ENCODE results near the gene VPS35L. TPM values are rescaled to one million over a fixed set of nuclear protein-coding genes. Genes with fewer than 3 reads are reported as not detected.

The VPS35L gene
- total RNA-seq, 4 donors from 2014 or later = 41.4 to 68.1 (median 61.1) TPM

DNA sequence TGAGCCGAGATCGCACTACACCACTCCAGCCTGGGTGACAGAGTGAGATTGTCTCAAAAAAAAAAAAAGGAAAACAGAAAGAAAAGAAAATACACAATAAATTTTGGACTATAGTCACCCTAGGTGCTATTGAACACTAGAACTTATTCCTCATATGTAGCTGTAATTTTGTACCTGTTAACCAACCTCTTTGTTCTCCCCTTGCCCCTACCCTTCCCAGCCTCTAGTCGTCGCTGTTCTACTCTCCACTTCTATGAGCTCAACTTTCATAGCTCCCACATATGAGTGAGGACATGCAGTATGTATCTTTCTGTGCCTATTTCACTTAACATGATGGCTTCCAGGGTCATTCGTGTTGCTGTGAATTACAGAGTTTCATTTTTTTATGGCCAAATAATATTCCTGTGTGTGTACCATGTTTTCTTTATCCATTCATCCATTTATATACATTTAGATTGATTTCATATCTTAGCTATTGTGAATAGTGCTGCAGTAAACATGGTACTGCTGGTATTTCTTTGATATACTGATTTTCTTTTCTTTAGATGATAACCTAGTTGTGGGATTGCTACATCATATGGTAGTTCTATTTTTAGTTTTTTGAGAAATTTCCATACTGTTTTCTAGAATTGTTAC, 28.3 kb downstream of the VPS35L start:
- TF ChIP-seq, protein P1, sequence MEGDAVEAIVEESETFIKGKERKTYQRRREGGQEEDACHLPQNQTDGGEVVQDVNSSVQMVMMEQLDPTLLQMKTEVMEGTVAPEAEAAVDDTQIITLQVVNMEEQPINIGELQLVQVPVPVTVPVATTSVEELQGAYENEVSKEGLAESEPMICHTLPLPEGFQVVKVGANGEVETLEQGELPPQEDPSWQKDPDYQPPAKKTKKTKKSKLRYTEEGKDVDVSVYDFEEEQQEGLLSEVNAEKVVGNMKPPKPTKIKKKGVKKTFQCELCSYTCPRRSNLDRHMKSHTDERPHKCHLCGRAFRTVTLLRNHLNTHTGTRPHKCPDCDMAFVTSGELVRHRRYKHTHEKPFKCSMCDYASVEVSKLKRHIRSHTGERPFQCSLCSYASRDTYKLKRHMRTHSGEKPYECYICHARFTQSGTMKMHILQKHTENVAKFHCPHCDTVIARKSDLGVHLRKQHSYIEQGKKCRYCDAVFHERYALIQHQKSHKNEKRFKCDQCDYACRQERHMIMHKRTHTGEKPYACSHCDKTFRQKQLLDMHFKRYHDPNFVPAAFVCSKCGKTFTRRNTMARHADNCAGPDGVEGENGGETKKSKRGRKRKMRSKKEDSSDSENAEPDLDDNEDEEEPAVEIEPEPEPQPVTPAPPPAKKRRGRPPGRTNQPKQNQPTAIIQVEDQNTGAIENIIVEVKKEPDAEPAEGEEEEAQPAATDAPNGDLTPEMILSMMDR (IDR thresholded peaks at IDR 0.05) = peak; percentile 54 to 75 (median 60)
- TF ChIP-seq EP300 (IDR thresholded peaks at IDR 0.05) = no peak
- no peak for TF ChIP-seq POLR2A (IDR thresholded peaks at IDR 0.05)
- no peaks in the 10 kb centered on the region for H3K9me3 ChIP-seq
- no peak overlapping the region for H3K4me3 ChIP-seq
- H3K27me3 ChIP-seq = no peaks in the 10 kb centered on the region
- peaks cover 0 to 71% (median 10%) of the 10 kb centered on the region in 3 donors for H3K36me3 ChIP-seq
- H3K27ac ChIP-seq = no peak overlapping the region
- no peak for DNase-seq (ENCODE audit: low spot score in 2 of 2)
- 63 to 69% methylated on average over 5 of the region's 5 CpGs for WGBS, 2 donors
- H3K4me1 ChIP-seq = peaks cover 0 to 8% (median 2%) of the 10 kb centered on the region in 4 donors

DNA sequence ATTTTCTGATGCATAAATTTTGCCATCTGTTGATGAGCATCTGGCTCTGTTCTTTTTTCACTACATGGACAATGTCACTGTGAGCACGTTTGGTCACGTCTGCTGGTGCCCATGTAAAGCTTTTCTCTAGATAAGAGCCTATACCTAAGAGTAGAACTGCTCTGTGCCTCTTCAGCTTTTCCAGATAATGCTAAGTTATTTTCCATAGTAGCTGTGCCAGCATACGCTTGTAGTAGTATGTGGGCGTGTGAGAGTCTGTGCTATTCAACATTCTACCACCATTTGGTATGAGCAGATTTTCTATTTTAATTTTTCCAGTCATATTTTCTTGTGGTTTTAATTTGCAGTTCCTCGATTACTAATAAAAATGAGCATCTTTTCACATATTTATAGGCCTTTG, 33.2 kb downstream of the VPS35L start:
- Histone ChIP-seq H3K36me3 (peaks cover 0 to 57% (median 9%) of the 10 kb centered on the region in 3 donors), H3K27ac (peak overlapping the region in 2 of 4 donors; percentile 50 to 53), H3K27me3 (no peaks in the 10 kb centered on the region), H3K4me1 (peaks cover 0 to 15% (median 0%) of the 10 kb centered on the region in 4 donors), H3K4me3 (no peak overlapping the region), H3K9me3 (no peaks in the 10 kb centered on the region)
- no peak for DNase-seq (ENCODE audit: low spot score in 2 of 2)
- WGBS, 2 donors = 52 to 58% methylated on average over 5 of the region's 5 CpGs
- TF ChIP-seq POLR2A (IDR thresholded peaks at IDR 0.05) = no peak
- TF ChIP-seq, protein P1 (IDR thresholded peaks at IDR 0.05) = peak in 1 of 5 experiments; percentile 17

DNA sequence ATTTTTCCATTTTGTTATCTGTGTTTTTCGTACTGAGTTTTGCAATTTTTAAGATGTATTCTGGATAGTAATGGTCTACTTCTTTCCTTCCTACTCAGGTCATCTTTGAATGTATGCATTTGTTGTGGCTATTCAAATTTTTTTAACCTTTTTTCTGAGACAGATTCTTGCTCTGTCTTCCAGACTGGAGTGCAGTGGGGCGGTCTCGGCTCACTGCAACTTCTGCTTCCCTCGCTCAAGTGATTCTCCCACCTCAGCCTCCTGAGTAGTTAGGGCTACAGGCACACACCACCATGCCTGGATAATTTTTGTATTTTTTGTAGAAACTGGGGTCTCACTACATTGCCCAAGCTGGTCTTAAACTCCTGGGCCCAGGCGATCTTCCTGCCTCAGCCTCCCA, 33.6 kb downstream of the VPS35L start:
- Histone ChIP-seq H3K27ac (peak overlapping the region in 2 of 4 donors; percentile 50 to 53), H3K4me3 (no peak overlapping the region), H3K36me3 (peaks cover 0 to 61% (median 9%) of the 10 kb centered on the region in 3 donors), H3K9me3 (no peaks in the 10 kb centered on the region), H3K4me1 (peaks cover 0 to 15% (median 0%) of the 10 kb centered on the region in 4 donors), H3K27me3 (no peaks in the 10 kb centered on the region)
- TF ChIP-seq, protein P1 (IDR thresholded peaks at IDR 0.05) = no peak
- TF ChIP-seq EP300 (IDR thresholded peaks at IDR 0.05) (no peak), POLR2A (IDR thresholded peaks at IDR 0.05) (no peak)
- 80 to 82% methylated on average over 5 of the region's 5 CpGs for WGBS, 2 donors
- no peak for DNase-seq (ENCODE audit: low spot score in 2 of 2)

DNA sequence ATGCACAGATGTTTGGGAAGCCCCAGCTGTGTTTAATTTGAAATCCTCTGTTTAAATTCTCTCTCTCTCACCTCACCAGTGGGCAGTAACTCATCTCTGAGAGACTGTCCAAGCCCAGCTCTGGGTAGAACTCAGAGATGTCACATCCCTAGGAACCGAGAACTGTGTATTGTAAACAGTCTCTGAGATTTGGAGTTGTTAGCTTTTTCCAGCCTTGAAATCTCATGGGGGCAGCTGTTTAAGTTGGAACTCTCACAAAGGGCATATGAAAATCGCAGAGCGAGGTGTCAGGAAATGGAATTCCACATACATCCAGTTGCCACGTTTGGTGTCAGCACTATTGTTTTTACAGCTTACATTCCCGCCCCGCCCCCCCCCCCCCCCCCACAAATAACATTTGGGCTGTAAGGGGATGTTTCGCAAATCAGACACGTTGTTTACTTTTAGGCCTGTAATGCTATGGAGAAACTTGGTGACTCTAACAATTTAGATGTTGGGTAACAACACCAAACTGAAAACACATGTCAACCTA, 34.3 kb downstream of the VPS35L start:
- Histone ChIP-seq H3K27me3 (no peaks in the 10 kb centered on the region), H3K36me3 (peaks cover 0 to 67% (median 9%) of the 10 kb centered on the region in 3 donors), H3K4me1 (peaks cover 0 to 15% (median 0%) of the 10 kb centered on the region in 4 donors), H3K27ac (peak overlapping the region in 2 of 4 donors; percentile 50 to 53), H3K4me3 (no peak overlapping the region), H3K9me3 (no peaks in the 10 kb centered on the region)
- WGBS, 2 donors = 50 to 52% methylated on average over 8 of the region's 8 CpGs
- TF ChIP-seq POLR2A (IDR thresholded peaks at IDR 0.05) = no peak
- TF ChIP-seq, protein P1 (IDR thresholded peaks at IDR 0.05) = no peak
- no peak for TF ChIP-seq EP300 (IDR thresholded peaks at IDR 0.05)
- no peak for DNase-seq (ENCODE audit: low spot score in 2 of 2)

DNA sequence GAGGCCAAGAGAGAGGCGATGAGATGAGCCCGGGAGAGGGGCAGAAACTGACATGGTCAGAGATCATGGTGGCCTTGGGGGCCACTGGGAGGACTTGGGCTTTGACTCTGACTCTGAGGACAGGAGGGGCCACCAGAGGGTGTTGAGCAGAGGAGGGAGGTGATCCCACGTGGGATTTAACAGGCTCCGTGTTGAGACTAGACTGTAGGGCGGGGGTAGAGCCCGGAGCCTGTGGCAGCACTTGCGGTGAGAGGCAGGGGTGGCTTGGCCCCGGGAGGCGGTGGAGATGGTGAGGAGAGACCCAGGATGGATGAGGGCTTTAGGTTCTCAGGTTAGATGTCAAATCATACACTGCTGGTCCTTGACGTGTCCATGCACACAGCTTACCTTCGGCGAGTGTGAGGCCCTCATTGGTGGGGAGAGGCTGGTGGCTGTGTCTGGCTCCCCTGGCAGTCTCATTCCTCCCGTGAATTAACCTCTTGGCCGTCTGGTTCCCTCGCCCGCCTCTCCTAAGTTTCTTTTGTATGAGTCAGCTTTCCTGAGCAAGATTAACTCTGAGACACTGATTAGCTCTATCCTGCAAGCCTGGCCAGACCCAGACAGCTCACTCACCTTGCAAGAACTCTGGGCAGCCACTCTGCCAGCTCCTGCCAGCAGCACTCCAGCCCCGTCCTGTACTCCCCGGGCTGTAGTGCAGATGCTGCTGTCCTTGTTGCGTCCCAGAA, 39.7 kb downstream of the VPS35L start:
- no peaks in the 10 kb centered on the region for H3K9me3 ChIP-seq
- H3K36me3 ChIP-seq = peaks cover 0 to 71% (median 9%) of the 10 kb centered on the region in 3 donors
- H3K4me3 ChIP-seq = no peak overlapping the region
- no peaks in the 10 kb centered on the region for H3K27me3 ChIP-seq
- no peaks in the 10 kb centered on the region for H3K4me1 ChIP-seq
- no peak overlapping the region for H3K27ac ChIP-seq
- TF ChIP-seq POLR2A (IDR thresholded peaks at IDR 0.05) = no peak
- no peak for TF ChIP-seq EP300 (IDR thresholded peaks at IDR 0.05)
- TF ChIP-seq, protein P1 (IDR thresholded peaks at IDR 0.05) = no peak
- WGBS, 2 donors = 81 to 89% methylated on average over 18 to 19 of the region's 19 CpGs
- DNase-seq (ENCODE audit: low spot score in 2 of 2) = no peak

Measured in tibial nerve (tissue), 4 donors.